Measurements from ENCODE around the gene ANKRD13C.

ANKRD13C gene

GRCh38 chr1:70222716-70223235 is 131.7 kb downstream of the ANKRD13C start:
- H3K4me3 ChIP-seq (ENCODE audit: low read depth in 1 of 2, low read length in 1 of 2): no peak overlapping the region
- peaks cover 28 to 29% of the 10 kb centered on the region in 2 experiments for H3K4me1 ChIP-seq (ENCODE audit: control insufficient read depth in 1 of 2, insufficient read depth in 1 of 2, low read depth in 1 of 2, low read length in 1 of 2)
- H3K27ac ChIP-seq: peak overlapping the region; percentile 95

DNA sequence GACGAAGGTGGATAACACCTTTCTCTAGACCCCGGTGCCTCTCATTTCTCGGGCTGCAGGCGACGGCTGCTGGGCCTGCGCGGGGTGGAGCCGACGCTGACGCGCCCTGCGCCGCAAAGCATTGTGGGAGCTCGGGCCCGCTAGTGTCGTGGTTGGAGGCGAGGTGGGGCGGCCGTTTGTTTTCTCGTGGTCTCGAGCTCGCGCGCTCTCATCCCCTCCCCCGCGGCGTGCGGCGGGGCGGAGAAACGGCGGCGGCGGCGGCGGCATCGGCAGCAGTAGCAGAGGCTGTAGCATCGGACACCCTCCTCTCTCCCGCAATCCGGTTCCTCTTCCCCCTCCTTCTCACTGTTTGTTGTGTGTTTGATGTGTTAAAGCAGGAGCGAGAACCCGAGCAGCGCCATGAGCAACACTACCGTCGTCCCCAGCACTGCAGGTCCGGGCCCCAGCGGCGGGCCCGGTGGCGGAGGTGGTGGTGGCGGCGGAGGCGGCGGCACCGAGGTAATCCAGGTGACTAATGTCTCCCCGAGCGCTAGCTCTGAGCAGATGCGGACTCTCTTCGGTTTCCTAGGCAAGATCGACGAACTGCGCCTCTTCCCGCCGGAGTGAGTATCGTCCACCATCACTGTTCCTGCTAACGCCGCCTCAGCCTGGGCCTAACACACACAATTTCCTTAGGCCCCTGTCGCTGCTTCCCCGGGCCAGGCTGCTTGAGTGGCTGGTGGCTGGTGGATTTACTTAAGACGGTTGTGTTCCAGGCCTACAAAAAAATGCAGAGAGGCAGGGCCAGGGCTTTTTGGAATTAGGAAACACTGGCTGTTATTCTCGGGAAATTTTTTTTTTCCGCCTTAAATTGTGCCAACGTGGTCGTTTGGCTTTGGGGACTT is 133.0 kb downstream of the ANKRD13C start, which contains the start of gene SRSF11:
Gene SRSF11 (plus strand): TSS at position 143 of the 884 bp plus-strand sequence. CDS start 257 bp downstream, at position 400.
- H3K9me3 ChIP-seq: no peaks in the 10 kb centered on the region
- peak within 1 kb of the TSS; percentile 95 for H3K27ac ChIP-seq
- H3K36me3 ChIP-seq: peaks cover 15% of the 10 kb centered on the region
- peak within 1 kb of the TSS; percentile 79 to 83 for H3K4me3 ChIP-seq (ENCODE audit: low read depth in 1 of 2, low read length in 1 of 2)
- H3K4me1 ChIP-seq (ENCODE audit: control insufficient read depth in 1 of 2, insufficient read depth in 1 of 2, low read depth in 1 of 2, low read length in 1 of 2): peaks cover 28 to 29% of the 10 kb centered on the region in 2 experiments
- no peaks in the 10 kb centered on the region for H3K27me3 ChIP-seq
- peak; percentile 43 for TF ChIP-seq CTCF (IDR thresholded peaks at IDR 0.05)

More at GRCh38 chr1:70222716-70223235, 131.7 kb downstream of the ANKRD13C start:
- H3K27me3 ChIP-seq: no peaks in the 10 kb centered on the region
- peaks cover 15% of the 10 kb centered on the region for H3K36me3 ChIP-seq
- H3K9me3 ChIP-seq: no peaks in the 10 kb centered on the region
- no peak for TF ChIP-seq CTCF (IDR thresholded peaks at IDR 0.05)

- Histone ChIP-seq H3K27ac (peak overlapping the region; percentile 95), H3K9me3 (no peaks in the 10 kb centered on the region), H3K27me3 (no peaks in the 10 kb centered on the region), H3K4me1 (ENCODE audit: control insufficient read depth in 1 of 2, insufficient read depth in 1 of 2, low read depth in 1 of 2, low read length in 1 of 2) (peaks cover 28 to 29% of the 10 kb centered on the region in 2 experiments), H3K36me3 (peaks cover 15% of the 10 kb centered on the region), H3K4me3 (ENCODE audit: low read depth in 1 of 2, low read length in 1 of 2) (peak overlapping the region; percentile 79 to 83)
- no peak for TF ChIP-seq CTCF (IDR thresholded peaks at IDR 0.05)
Measured at GRCh38 chr1:70220517-70221237, 133.8 kb downstream of the ANKRD13C start.

DNA sequence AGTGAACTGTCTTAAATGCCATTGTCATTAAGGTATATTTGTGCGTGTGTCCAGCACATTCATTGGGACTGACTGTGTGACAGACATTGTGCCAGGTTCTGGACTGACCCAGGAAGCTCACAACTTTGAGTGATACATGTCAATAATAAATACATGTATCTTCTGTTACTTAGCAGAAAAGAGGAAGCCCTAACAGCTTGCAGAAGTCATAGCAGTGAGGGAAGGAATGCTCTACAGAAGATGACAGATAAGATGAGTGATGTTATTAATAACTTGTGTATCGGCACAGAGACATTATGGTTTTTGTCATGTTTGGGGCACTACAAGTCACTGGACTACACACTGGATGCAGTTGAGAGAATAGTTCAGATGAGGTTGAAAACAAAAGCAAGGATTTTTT is 134.5 kb downstream of the ANKRD13C start:
- Histone ChIP-seq H3K4me3 (ENCODE audit: low read depth in 1 of 2, low read length in 1 of 2) (no peak overlapping the region), H3K36me3 (peaks cover 9% of the 10 kb centered on the region), H3K27ac (peak overlapping the region; percentile 9), H3K4me1 (ENCODE audit: control insufficient read depth in 1 of 2, insufficient read depth in 1 of 2, low read depth in 1 of 2, low read length in 1 of 2) (peaks cover 28 to 29% of the 10 kb centered on the region in 2 experiments), H3K27me3 (no peaks in the 10 kb centered on the region), H3K9me3 (no peaks in the 10 kb centered on the region)
- no peak for TF ChIP-seq CTCF (IDR thresholded peaks at IDR 0.05)

- H3K27ac ChIP-seq: no peak overlapping the region
- H3K4me1 ChIP-seq (ENCODE audit: control insufficient read depth in 1 of 2, insufficient read depth in 1 of 2, low read depth in 1 of 2, low read length in 1 of 2): peaks cover 2 to 5% of the 10 kb centered on the region in 2 experiments
- no peaks in the 10 kb centered on the region for H3K27me3 ChIP-seq
- H3K36me3 ChIP-seq: no peaks in the 10 kb centered on the region
- H3K9me3 ChIP-seq: no peaks in the 10 kb centered on the region
- TF ChIP-seq CTCF (IDR thresholded peaks at IDR 0.05): no peak
- H3K4me3 ChIP-seq (ENCODE audit: low read depth in 1 of 2, low read length in 1 of 2): no peak overlapping the region
Measured at GRCh38 chr1:70211541-70211940, 143.0 kb downstream of the ANKRD13C start.
